HEK293T (cell line): ENCODE results near the gene KIAA1191.

Experiments
- CTCF ChIA-PET: fragments of 350-600 bp; formaldehyde crosslinking; extraction: SDS; loops from one replicate; lab custom pipeline; 2021; ENCODE audit warnings: antibody characterized with exemption, inconsistent platforms; lab: Yijun Ruan, JAX
- POLR2A ChIA-PET: fragments of 350-600 bp; formaldehyde crosslinking; extraction: SDS; loops from one replicate; lab custom pipeline; 2020; ENCODE audit warnings: antibody characterized with exemption, inconsistent platforms; lab: Yijun Ruan, JAX
- DNase-seq: peaks from one replicate; pipeline ENCODE4 v3.0.0; 2012; ENCODE audit warnings: mixed read lengths; ENCODE audit errors: extremely low spot score
- ARNT ChIP-seq: fragments of 450-650 bp; IDR thresholded peaks from 2 replicates; pipeline ENCODE4 v1.6.1; 2017; ENCODE audit warnings: mild to moderate bottlenecking
- BHLHE40 ChIP-seq: fragments of 450-650 bp; IDR thresholded peaks from 2 replicates; pipeline ENCODE4 v1.6.1; 2016; ENCODE audit warnings: mild to moderate bottlenecking, moderate library complexity, borderline replicate concordance
- CTBP1 ChIP-seq: fragments of 450-650 bp; IDR thresholded peaks from 2 replicates; pipeline ENCODE4 v1.6.1; 2016; ENCODE audit warnings: borderline replicate concordance
- ELF4 ChIP-seq: fragments of 450-650 bp; IDR thresholded peaks from 2 replicates; pipeline ENCODE4 v1.6.1; 2017; ENCODE audit warnings: antibody characterized with exemption
- FOXA1 ChIP-seq: fragments of 450-650 bp; IDR thresholded peaks from 2 replicates; pipeline ENCODE4 v1.6.1; 2016; ENCODE audit warnings: mild to moderate bottlenecking
- FOXK2 ChIP-seq: fragments of 450-650 bp; IDR thresholded peaks from 2 replicates; pipeline ENCODE4 v1.6.1; 2016; ENCODE audit warnings: mild to moderate bottlenecking
- FOXM1 ChIP-seq: fragments of 450-650 bp; IDR thresholded peaks from 2 replicates; pipeline ENCODE4 v1.6.1; 2017; ENCODE audit warnings: mild to moderate bottlenecking, borderline replicate concordance
- HDGF ChIP-seq: fragments of 450-650 bp; IDR thresholded peaks from 2 replicates; pipeline ENCODE4 v1.6.1; 2017; ENCODE audit warnings: antibody characterized with exemption, borderline replicate concordance
- L3MBTL2 ChIP-seq: fragments of 450-650 bp; conservative IDR thresholded peaks from 2 replicates; pipeline ENCODE4 v1.6.1; 2016; ENCODE audit warnings: mild to moderate bottlenecking
- LEF1 ChIP-seq: fragments of 450-650 bp; IDR thresholded peaks from 2 replicates; pipeline ENCODE4 v1.6.1; 2017; ENCODE audit warnings: mild to moderate bottlenecking, borderline replicate concordance
- NFRKB ChIP-seq: fragments of 450-650 bp; IDR thresholded peaks from 2 replicates; pipeline ENCODE4 v1.6.1; 2016; ENCODE audit warnings: mild to moderate bottlenecking, moderate library complexity
- PKNOX1 ChIP-seq: fragments of 450-650 bp; IDR thresholded peaks from 2 replicates; pipeline ENCODE4 v1.6.1; 2016
- SP1 ChIP-seq: fragments of 450-650 bp; IDR thresholded peaks from 2 replicates; pipeline ENCODE4 v1.6.1; 2017
- SUZ12 ChIP-seq: fragments of 450-650 bp; IDR thresholded peaks from 2 replicates; pipeline ENCODE4 v1.6.1; 2016; ENCODE audit warnings: mild to moderate bottlenecking
- TARDBP ChIP-seq: fragments of 450-650 bp; IDR thresholded peaks from 2 replicates; pipeline ENCODE4 v1.6.1; 2016
- ZNF384 ChIP-seq: fragments of 450-650 bp; IDR thresholded peaks from 2 replicates; pipeline ENCODE4 v1.6.1; 2016

Gene KIAA1191

DNA sequence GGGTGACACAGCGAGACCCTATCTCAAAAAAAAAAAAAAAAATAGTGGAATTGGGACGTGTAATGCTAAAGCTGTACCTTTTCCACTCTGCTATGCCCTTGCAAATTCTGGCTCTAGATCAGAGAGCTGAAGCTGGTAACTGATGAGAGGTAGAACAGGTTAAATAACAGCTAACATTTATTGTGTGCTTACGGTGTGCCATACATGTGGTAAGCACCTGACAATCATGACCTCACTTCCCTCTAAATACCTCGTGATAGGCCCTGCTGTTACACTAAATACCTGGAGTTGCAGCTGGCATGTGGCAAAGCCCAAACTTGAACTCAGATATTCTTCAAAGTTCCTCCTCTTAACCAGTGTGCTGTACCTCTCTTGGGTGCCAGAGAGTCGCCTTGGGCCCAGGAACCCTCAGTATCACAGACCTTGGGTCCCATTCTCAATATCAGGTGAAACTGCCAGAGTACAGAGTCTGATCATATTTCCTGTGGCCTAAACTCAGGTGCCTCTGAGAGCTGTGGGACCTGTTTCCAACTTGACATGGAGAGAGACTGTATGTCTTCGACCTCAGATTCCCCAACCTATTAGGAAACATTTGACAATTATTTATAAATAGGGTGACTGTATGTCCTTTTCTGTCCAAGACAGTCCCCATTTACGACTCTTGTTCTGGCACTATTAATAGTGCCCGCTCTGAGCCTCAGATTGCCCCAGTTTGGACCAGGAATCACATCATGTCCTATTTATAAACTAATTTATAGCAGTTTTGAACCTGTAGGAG lies 8.6 kb upstream of the KIAA1191 start:
- TF ChIP-seq FOXM1 (no peak), FOXK2 (no peak), ARNT (no peak), ELF4 (no peak), PKNOX1 (no peak), HDGF (no peak), SP1 (no peak), SUZ12 (no peak), LEF1 (no peak), ZNF384 (no peak), CTBP1 (no peak), NFRKB (no peak)
- CTCF ChIA-PET, result no interaction called here
- POLR2A ChIA-PET, result interaction anchor here (1.6 kb wide), 1 partner anchor 8 kb away, joined by 4 read pairs; no protein-coding TSS in a partner anchor
- no peak for DNase-seq

DNA sequence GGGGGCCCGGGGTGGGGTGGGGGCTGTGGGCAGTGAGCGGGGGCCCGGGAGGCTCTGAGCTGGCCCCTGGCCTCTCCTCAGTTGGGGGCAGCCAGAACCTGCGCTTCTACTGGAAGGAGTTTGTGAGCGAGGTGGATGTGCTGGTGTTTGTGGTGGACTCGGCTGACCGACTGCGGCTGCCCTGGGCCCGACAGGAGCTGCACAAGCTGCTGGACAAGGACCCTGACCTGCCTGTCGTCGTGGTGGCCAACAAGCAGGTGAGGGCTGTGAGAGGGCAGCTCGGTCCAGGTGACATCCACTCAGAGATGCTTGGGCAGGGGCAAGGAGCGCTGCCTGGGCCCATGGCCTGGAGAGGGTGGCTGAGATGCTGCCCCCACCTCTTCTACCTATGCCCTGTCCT lies 7.2 kb upstream of the KIAA1191 start:
- ChIA-PET POLR2A (no interaction called here), CTCF (no interaction called here)
- TF ChIP-seq LEF1 (no peak), NFRKB (no peak), FOXK2 (no peak)
- no peak for DNase-seq

- ChIA-PET CTCF (no interaction called here), POLR2A (interaction anchor here (1.1 kb wide), 1 partner anchor 22 kb away, joined by 6 read pairs; the partner anchor contains the start of genes HIGD2A and NOP16)
- no peak for DNase-seq
- no peak for TF ChIP-seq ELF4
- 0 out of 2 replicates have a peak, but pooled peaks have one; percentile 55 for TF ChIP-seq HDGF
Observed at GRCh38 chr5:176366232-176366894, 4.8 kb upstream of the KIAA1191 start.

GRCh38 chr5:176365351-176366231 lies 4.0 kb upstream of the KIAA1191 start, which contains the start of gene ARL10:
TSS of gene ARL10 (plus strand) at chr5:176365487. CDS start at chr5:176365564, 77 bp downstream.
- CTCF ChIA-PET, result no interaction called here
- TF ChIP-seq L3MBTL2, result peak; percentile 69
- no peak for TF ChIP-seq BHLHE40
- DNase-seq, result peak; percentile 77
- POLR2A ChIA-PET, result interaction anchor here (1.1 kb wide), 1 partner anchor 23 kb away, joined by 6 read pairs; the partner anchor contains the start of genes HIGD2A and NOP16

GRCh38 chr5:176364765-176365350 lies 3.3 kb upstream of the KIAA1191 start:
- ChIA-PET CTCF (no interaction called here), POLR2A (no interaction called here)

GRCh38 chr5:176362233-176362490 lies 598 bp upstream of the KIAA1191 start:
- ChIA-PET POLR2A (interaction anchor here (0.6 to 3.7 kb wide), 4 partner anchors 9 to 194 kb away, joined by 3 to 22 read pairs (median 8); partner anchors contain the start of genes HIGD2A and NOP16), CTCF (interaction anchor here (1.7 kb wide), 1 partner anchor 176 kb away, joined by 4 read pairs; no protein-coding TSS in a partner anchor)
- TF ChIP-seq ELF4, result no peak
- no peak for DNase-seq

More at GRCh38 chr5:176364765-176365350, 3.3 kb upstream of the KIAA1191 start:
- TF ChIP-seq HDGF (no peak), L3MBTL2 (0 out of 2 replicates have a peak, but pooled peaks have one; percentile 33)
- no peak for DNase-seq

DNA sequence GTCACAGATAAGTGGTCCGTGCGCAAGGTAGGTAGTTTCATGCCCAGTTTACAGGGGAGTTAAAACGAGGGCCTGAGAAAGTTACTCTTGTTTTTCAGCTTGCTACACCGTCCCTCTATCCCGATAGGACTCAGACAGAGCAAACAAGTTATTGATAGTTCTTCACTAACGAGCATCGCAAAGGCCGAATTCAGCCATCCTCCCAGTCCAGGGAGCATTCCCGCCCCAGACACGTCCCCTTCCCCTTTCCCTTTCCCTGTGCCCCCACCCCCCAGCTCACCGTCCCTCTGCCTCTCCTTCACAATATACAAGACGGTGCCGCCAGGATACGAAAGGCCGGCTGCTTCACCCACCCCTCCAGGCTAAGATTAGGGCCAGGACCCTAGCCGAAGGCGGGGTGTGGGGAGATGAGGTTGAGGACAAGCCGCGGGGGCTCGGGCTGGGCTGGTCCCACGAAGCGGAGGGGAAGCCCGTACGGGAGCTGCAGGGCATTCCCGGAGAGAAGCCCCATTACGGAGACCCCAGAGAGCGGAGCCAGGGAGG lies 599 bp downstream of the KIAA1191 start:
- TF ChIP-seq SUZ12 (no peak), NFRKB (no peak), BHLHE40 (no peak), SP1 (no peak), L3MBTL2 (no peak), HDGF (no peak), ARNT (no peak), FOXA1 (no peak), CTBP1 (no peak), FOXM1 (no peak), TARDBP (no peak), FOXK2 (no peak), PKNOX1 (no peak)
- DNase-seq, result peak; percentile 44
- ChIA-PET CTCF (interaction anchor here (1.7 kb wide), 1 partner anchor 177 kb away, joined by 4 read pairs; no protein-coding TSS in a partner anchor), POLR2A (interaction anchor here (0.7 to 3.7 kb wide), 8 partner anchors 8 to 183 kb away, joined by 3 to 22 read pairs (median 6); partner anchors contain the start of genes CLTB, HIGD2A and NOP16)
